Activated naive CD4-positive, alpha-beta T cell treated with anti-CD3 and anti-CD28 coated beads, Interleukin-2, amount 50 U/mL, for 16 hours (primary cell): ENCODE data around the gene SPAG4.

Experiments used
- DNase-seq: peaks from one replicate; pipeline ENCODE4 v3.0.0-alpha.2; 2020

The SPAG4 gene

GRCh38 chr20:35625584-35626385 is 10.2 kb downstream of the SPAG4 start:
- no peak for DNase-seq

GRCh38 chr20:35626386-35627001 is 10.9 kb downstream of the SPAG4 start:
- no peak for DNase-seq

- DNase-seq = no peak
Observed at GRCh38 chr20:35627121-35627520, 11.5 kb downstream of the SPAG4 start.

GRCh38 chr20:35629427-35630145 is 14.0 kb downstream of the SPAG4 start:
- DNase-seq = no peak

- no peak for DNase-seq
Observed at GRCh38 chr20:35630636-35631035, 15.0 kb downstream of the SPAG4 start.

GRCh38 chr20:35632539-35633115 is 17.0 kb downstream of the SPAG4 start:
- no peak for DNase-seq

- no peak for DNase-seq
Observed at GRCh38 chr20:35635652-35636051, 20.0 kb downstream of the SPAG4 start.

- DNase-seq = no peak
Observed at GRCh38 chr20:35636095-35636494, 20.5 kb downstream of the SPAG4 start.

- no peak for DNase-seq
Observed at GRCh38 chr20:35637276-35637675, 21.6 kb downstream of the SPAG4 start.

GRCh38 chr20:35638751-35639150 is 23.1 kb downstream of the SPAG4 start:
- no peak for DNase-seq

- no peak for DNase-seq
Observed at GRCh38 chr20:35640724-35641123, 25.1 kb downstream of the SPAG4 start.

GRCh38 chr20:35641743-35642142 is 26.1 kb downstream of the SPAG4 start:
- DNase-seq = no peak

- no peak for DNase-seq
Observed at GRCh38 chr20:35643045-35643444, 27.4 kb downstream of the SPAG4 start.

GRCh38 chr20:35644806-35645205 is 29.2 kb downstream of the SPAG4 start:
- DNase-seq = no peak

GRCh38 chr20:35648836-35649235 is 33.2 kb downstream of the SPAG4 start:
- no peak for DNase-seq

- DNase-seq = no peak
Observed at GRCh38 chr20:35650632-35651031, 35.0 kb downstream of the SPAG4 start.

GRCh38 chr20:35651958-35652357 is 36.3 kb downstream of the SPAG4 start:
- no peak for DNase-seq

- DNase-seq = no peak
Observed at GRCh38 chr20:35652641-35653429, 37.2 kb downstream of the SPAG4 start.

- no peak for DNase-seq
Observed at GRCh38 chr20:35653430-35653734, 37.8 kb downstream of the SPAG4 start.

GRCh38 chr20:35653893-35654292 is 38.3 kb downstream of the SPAG4 start:
- no peak for DNase-seq

GRCh38 chr20:35654415-35654814 is 38.8 kb downstream of the SPAG4 start:
- DNase-seq = no peak

- DNase-seq = no peak
Observed at GRCh38 chr20:35657271-35657670, 41.6 kb downstream of the SPAG4 start.
